Stimulated activated CD8-positive, alpha-beta memory T cell treated with anti-CD3 and anti-CD28 coated beads, Interleukin-4, amount 100 ng/mL, for 24 hours (primary cell): ENCODE measurements around the gene KIF26B.
"Not testable (repeated sequence)": the region's sequence is repeated elsewhere in the genome, so short reads cannot be mapped to it uniquely, and the experiment has no call there.

Experiments used
- DNase-seq: peaks from one replicate; pipeline ENCODE4 v3.0.0-alpha.2; 2020; ENCODE audit warnings: low read depth

The KIF26B gene

GRCh38 chr1:245684166-245684565 is 529.4 kb downstream of the KIF26B start:
- no peak for DNase-seq

- no peak for DNase-seq
These were observed 529.8 kb downstream of the KIF26B start for GRCh38 chr1:245684571-245684970.

- DNase-seq, result no peak
These were observed 530.5 kb downstream of the KIF26B start for GRCh38 chr1:245685111-245685810.

GRCh38 chr1:245686006-245686405 is 531.2 kb downstream of the KIF26B start:
- no peak for DNase-seq

- DNase-seq, result no peak
These were observed 531.8 kb downstream of the KIF26B start for GRCh38 chr1:245686446-245687030.

DNA sequence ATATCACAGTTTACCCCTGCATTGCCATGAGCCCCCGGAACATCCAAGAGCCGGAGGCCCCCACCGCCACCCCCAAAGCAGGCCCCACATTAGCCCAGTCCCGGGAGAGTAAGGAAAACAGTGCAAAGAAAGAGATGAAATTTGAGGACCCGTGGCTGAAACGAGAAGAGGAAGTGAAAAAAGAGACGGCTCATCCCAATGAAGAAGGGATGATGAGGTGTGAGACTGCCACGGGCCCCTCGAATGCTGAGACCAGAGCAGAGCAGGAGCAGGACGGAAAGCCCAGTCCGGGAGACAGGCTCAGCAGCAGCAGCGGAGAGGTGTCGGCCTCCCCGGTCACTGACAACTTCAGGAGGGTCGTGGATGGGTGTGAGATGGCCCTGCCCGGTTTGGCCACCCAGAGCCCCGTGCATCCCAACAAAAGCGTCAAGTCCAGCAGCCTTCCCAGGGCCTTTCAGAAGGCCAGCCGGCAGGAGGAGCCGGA is 532.4 kb downstream of the KIF26B start:
- DNase-seq, result no peak

- no peak for DNase-seq
These were observed 533.1 kb downstream of the KIF26B start for GRCh38 chr1:245687636-245688535.

GRCh38 chr1:245688536-245689453 is 534.0 kb downstream of the KIF26B start:
- no peak for DNase-seq

DNA sequence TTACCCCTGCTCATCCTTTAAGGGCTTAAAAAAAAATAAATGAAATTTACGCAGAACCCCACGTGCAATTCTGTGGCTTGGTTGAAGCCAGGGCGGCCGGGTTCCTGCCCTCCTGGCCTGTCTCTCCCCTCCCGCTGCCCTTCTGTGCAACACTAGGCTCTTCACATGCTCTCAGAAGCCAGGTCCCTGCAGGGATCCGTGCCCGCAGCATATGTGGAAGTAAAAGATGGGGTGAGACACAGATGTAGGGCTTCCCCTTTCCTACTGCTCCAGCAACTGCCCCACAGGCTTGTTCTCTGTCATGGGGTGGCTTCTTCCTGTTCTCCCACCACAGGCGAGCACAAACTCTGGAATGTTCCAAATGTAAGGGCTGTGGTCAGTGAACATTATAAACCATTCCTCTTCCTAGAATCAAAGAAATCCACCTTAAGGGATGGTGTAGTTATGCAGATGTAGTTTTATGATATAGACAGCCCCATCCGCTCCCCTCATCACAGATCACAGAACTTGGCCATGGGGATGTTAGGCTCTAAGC is 535.4 kb downstream of the KIF26B start:
- no peak for DNase-seq

GRCh38 chr1:245690946-245691541 is 536.3 kb downstream of the KIF26B start:
- DNase-seq, result no peak

DNA sequence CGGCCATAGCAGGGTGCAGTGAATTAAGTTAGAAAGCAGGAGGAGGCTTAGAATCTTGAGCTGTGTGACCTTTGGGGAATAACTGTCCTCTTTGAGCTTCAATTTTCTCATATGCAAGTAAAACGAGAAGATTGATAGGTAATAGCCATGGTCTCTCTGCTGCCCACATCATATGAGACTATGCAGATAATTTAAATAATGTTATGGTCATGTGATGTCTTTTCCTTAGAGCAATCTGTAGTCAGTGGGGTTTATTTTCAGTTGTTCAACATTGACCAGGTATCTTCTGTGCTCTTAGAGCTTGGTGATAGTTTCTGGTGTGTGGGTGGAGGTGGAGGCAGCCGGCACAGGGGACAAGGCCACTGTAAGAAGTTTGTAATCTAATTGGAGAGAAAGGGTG is 537.1 kb downstream of the KIF26B start:
- DNase-seq, result no peak

DNA sequence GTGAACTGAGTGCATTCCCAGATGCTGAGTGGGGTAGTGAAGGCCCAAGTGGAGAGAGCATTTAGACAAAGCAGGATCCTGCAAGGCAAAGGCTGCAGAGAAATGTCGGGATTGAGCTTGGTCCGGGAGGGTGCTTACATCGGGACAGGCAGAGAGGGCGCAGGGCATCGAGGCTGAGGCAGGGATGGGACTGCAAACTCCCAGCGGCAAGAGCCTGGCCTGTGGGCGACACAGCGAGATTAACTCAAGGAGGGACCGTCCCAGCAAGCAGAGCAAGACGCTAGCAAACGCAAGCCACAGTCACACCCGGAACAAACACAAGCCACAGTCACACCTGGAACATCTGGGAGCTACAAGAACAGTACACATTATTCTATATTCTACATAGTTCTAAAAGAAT is 537.5 kb downstream of the KIF26B start:
- DNase-seq, result no peak

DNA sequence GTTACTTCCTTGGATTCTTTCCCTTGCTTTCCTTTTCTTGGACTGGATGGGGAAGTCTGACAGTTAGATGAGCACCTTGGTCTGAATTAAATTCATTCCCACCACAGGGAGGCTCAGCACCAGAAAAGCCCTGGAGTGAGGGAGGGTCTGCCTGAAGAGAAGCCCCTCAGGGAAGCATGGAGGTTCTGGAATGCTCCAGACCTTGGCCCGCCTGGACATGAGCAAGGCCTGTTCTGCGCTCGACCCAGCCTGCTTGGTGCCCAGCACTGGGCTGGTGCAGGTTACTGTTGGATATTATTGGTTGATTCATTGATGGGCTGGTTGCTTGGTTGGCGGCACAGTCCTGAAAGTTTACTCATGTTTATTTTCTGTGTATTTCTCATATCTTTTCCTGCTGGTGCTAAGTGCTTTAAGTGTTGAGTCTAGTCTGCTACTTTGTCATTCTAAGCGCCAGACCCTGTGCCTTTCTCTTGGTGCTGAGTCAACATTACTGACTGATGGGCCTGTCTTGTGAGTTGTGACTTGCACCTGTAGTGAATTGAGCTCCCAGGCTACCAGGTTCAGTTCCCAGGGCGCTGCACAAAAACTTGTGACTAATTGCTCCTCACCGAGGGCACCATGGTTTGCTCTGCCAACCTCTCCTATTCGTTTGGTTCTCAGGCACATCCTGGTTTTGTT is 538.5 kb downstream of the KIF26B start:
- no peak for DNase-seq

GRCh38 chr1:245693941-245694752 is 539.4 kb downstream of the KIF26B start:
- no peak for DNase-seq

- DNase-seq, result no peak
These were observed 540.0 kb downstream of the KIF26B start for GRCh38 chr1:245694753-245695195.

- no peak for DNase-seq
These were observed 540.4 kb downstream of the KIF26B start for GRCh38 chr1:245695211-245695610.

DNA sequence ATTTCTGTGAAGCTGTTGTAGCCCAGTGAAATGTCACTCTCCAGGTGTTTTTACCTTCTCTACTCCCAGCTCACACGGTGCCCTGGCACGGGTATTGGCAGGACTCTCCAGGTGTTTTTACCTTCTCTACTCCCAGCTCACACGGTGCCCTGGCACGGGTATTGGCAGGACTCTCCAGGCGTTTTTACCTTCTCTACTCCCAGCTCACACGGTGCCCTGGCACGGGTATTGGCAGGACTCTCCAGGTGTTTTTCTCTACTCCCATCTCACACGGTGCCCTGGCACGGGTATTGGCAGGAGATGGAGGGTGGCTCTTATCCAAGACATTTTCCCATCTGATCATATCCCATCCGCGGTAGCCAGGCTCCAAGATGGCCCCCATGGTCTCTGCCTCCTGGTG is 540.9 kb downstream of the KIF26B start:
- DNase-seq, result not testable (repeated sequence)

- no peak for DNase-seq
These were observed 543.3 kb downstream of the KIF26B start for GRCh38 chr1:245698116-245698515.

GRCh38 chr1:245698860-245699259 is 544.1 kb downstream of the KIF26B start:
- DNase-seq, result no peak
